Breast epithelium (tissue), 3 donors: ENCODE results near the gene PHETA2.

Experiments used
- CTCF ChIP-seq, 3 donors: fragments of 450-650 bp; IDR thresholded peaks; one replicate each; pipeline ENCODE4 v1.5.1; 2016 to 2017; ENCODE audit warnings: antibody characterized with exemption in 3 of 3, mild to moderate bottlenecking in 3 of 3, moderate library complexity in 3 of 3
- POLR2A ChIP-seq: fragments of 450-650 bp; IDR thresholded peaks from one replicate; pipeline ENCODE4 v1.6.1; 2016; ENCODE audit warnings: antibody characterized with exemption, mild to moderate bottlenecking, moderate library complexity
- POLR2AphosphoS5 ChIP-seq, 3 donors: sonication (generic); formaldehyde crosslinking; IDR thresholded peaks; one replicate each; pipeline ENCODE4 v1.6.1; 2017; ENCODE audit warnings: antibody characterized with exemption in 3 of 3

- TF ChIP-seq POLR2A (no peak), CTCF (IDR thresholded peaks at IDR 0.05) (no peak), POLR2AphosphoS5 (IDR thresholded peaks at IDR 0.05) (no peak)
Observed at GRCh38 chr22:42041784-42042183, 32.3 kb upstream of the PHETA2 start.
